Esophagus squamous epithelium (tissue), 5 donors: ENCODE data around the gene SHISAL2B. TPM values are rescaled to one million over a fixed set of nuclear protein-coding genes. Genes with fewer than 3 reads are reported as not detected.

Experiments used
- DNase-seq: peaks from one replicate; lab custom pipeline; 2025; lab: John Stamatoyannopoulos, UW
- H3K27ac ChIP-seq, 4 donors: fragments of 200-600 bp; sonication (generic); one replicate each; pipeline ENCODE4 v1.5.1; 2016 to 2019; ENCODE audit warnings: mild to moderate bottlenecking in 1 of 4
- H3K27me3 ChIP-seq, 4 donors: fragments of 200-600 bp; sonication (generic); 1 replicate in 3 of 4; 2 replicates in 1 of 4; pipeline versions ENCODE4 v1.5.1 to v1.6.0; 2017 to 2021; ENCODE audit warnings: antibody characterized with exemption in 1 of 4
- H3K36me3 ChIP-seq, 3 donors: fragments of 200-600 bp; sonication (generic); one replicate each; pipeline ENCODE4 v1.5.1; 2016 to 2019
- H3K4me1 ChIP-seq, 3 donors: fragments of 200-600 bp; sonication (generic); one replicate each; pipeline ENCODE4 v1.5.1; 2017 to 2019
- H3K4me3 ChIP-seq, 4 donors: fragments of 200-600 bp; sonication (generic); 1 replicate in 3 of 4; 2 replicates in 1 of 4; pipeline ENCODE4 v1.5.1; 2016 to 2019; ENCODE audit warnings: mild to moderate bottlenecking in 2 of 4, moderate library complexity in 1 of 4
- H3K9me3 ChIP-seq, 3 donors: fragments of 200-600 bp; sonication (generic); one replicate each; pipeline ENCODE4 v1.5.1; 2016 to 2019
- CTCF ChIP-seq, 6 experiments: fragments of 450-650 bp in 4 of 6; fragments of 200-600 bp in 2 of 6; sonication (generic) in 2 of 6; IDR thresholded peaks; one replicate each; pipeline ENCODE4 v1.5.1; 2016 to 2019; ENCODE audit warnings: antibody characterized with exemption in 6 of 6, mild to moderate bottlenecking in 4 of 6, moderate library complexity in 4 of 6
- POLR2A ChIP-seq, 4 donors: fragments of 450-650 bp; IDR thresholded peaks; one replicate each; pipeline ENCODE4 v1.6.1; 2017; ENCODE audit warnings: antibody characterized with exemption in 4 of 4, mild to moderate bottlenecking in 4 of 4, moderate library complexity in 3 of 4
- WGBS, 2 donors: methylation state at CpG; one replicate each; pipeline ENCODE4 v1.1.5; 2018; 5-methylcytosine and 5-hydroxymethylcytosine counted together
- intact Hi-C: fragments of 100-400 bp; cut with DNase I; formaldehyde crosslinking; loops from one replicate; pipeline ENCODE4 v1.15.0; 2022
- total RNA-seq, 4 donors: library from RNA; depleted of rRNA; stranded (reverse); fragments of >200 nt; gene quantifications; one replicate each; pipeline ENCODE4 v1.1.0, GENCODE V29; 2016
- donor health status: DM: yes; HTN: yes; CAD: no.

The SHISAL2B gene
- total RNA-seq = not detected

GRCh38 chr5:64690417-64691151 lies at the start of gene SHISAL2B:
Gene SHISAL2B (plus strand): TSS chr5:64690503. CDS start chr5:64690624, 121 bp downstream.
- intact Hi-C loops = no loop called here
- WGBS, 2 donors = 2 to 6% methylated on average over 11 to 27 of the region's 71 CpGs
- peaks cover 0 to 49% (median 8%) of the 10 kb centered on the region in 4 donors for H3K27me3 ChIP-seq
- no peaks in the 10 kb centered on the region for H3K9me3 ChIP-seq
- H3K36me3 ChIP-seq = no peaks in the 10 kb centered on the region
- no peak for TF ChIP-seq CTCF (IDR thresholded peaks at IDR 0.05)
- no peak for TF ChIP-seq POLR2A (IDR thresholded peaks at IDR 0.05)
- DNase-seq = no peak
- no peak within 1 kb of the TSS for H3K27ac ChIP-seq
- peak within 1 kb of the TSS; percentile 3 to 57 (median 23) for H3K4me3 ChIP-seq
- peaks cover 6 to 14% (median 11%) of the 10 kb centered on the region in 3 donors for H3K4me1 ChIP-seq

GRCh38 chr5:64644831-64645230 lies 45.5 kb upstream of the SHISAL2B start:
- H3K4me3 ChIP-seq = no peak overlapping the region
- intact Hi-C loops = no loop called here
- no peaks in the 10 kb centered on the region for H3K9me3 ChIP-seq
- H3K27me3 ChIP-seq = no peaks in the 10 kb centered on the region
- no peak for DNase-seq
- no peaks in the 10 kb centered on the region for H3K4me1 ChIP-seq
- no peaks in the 10 kb centered on the region for H3K36me3 ChIP-seq
- H3K27ac ChIP-seq = no peak overlapping the region
- TF ChIP-seq POLR2A (IDR thresholded peaks at IDR 0.05) (no peak), CTCF (IDR thresholded peaks at IDR 0.05) (no peak)

- no peak overlapping the region for H3K4me3 ChIP-seq
- H3K36me3 ChIP-seq = no peaks in the 10 kb centered on the region
- no peak for TF ChIP-seq POLR2A (IDR thresholded peaks at IDR 0.05)
- TF ChIP-seq CTCF (IDR thresholded peaks at IDR 0.05) = no peak
- 54 to 60% methylated on average over 3 of the region's 3 CpGs for WGBS, 2 donors
- intact Hi-C loops = no loop called here
- H3K9me3 ChIP-seq = no peaks in the 10 kb centered on the region
- no peak overlapping the region for H3K27ac ChIP-seq
- no peak for DNase-seq
- no peaks in the 10 kb centered on the region for H3K4me1 ChIP-seq
- H3K27me3 ChIP-seq = no peaks in the 10 kb centered on the region
Observed at GRCh38 chr5:64646169-64646568, 44.1 kb upstream of the SHISAL2B start.

GRCh38 chr5:64649512-64649911 lies 40.8 kb upstream of the SHISAL2B start:
- H3K27me3 ChIP-seq = no peaks in the 10 kb centered on the region
- H3K36me3 ChIP-seq = no peaks in the 10 kb centered on the region
- no peak overlapping the region for H3K27ac ChIP-seq
- H3K9me3 ChIP-seq = no peaks in the 10 kb centered on the region
- DNase-seq = no peak
- H3K4me1 ChIP-seq = no peaks in the 10 kb centered on the region
- H3K4me3 ChIP-seq = no peak overlapping the region
- WGBS, 2 donors = 60 to 80% methylated on average over 1 of the region's 2 CpGs
- intact Hi-C loops = no loop called here
- TF ChIP-seq POLR2A (IDR thresholded peaks at IDR 0.05) (no peak), CTCF (IDR thresholded peaks at IDR 0.05) (no peak)

- H3K9me3 ChIP-seq = no peaks in the 10 kb centered on the region
- DNase-seq = no peak
- intact Hi-C loops = no loop called here
- no peak overlapping the region for H3K4me3 ChIP-seq
- WGBS, 2 donors = 82 to 86% methylated on average over 3 of the region's 3 CpGs
- no peaks in the 10 kb centered on the region for H3K4me1 ChIP-seq
- H3K27me3 ChIP-seq = no peaks in the 10 kb centered on the region
- TF ChIP-seq CTCF (IDR thresholded peaks at IDR 0.05) = no peak
- TF ChIP-seq POLR2A (IDR thresholded peaks at IDR 0.05) = no peak
- no peaks in the 10 kb centered on the region for H3K36me3 ChIP-seq
- no peak overlapping the region for H3K27ac ChIP-seq
Observed at GRCh38 chr5:64653766-64654560, 36.3 kb upstream of the SHISAL2B start.
